HG03521 (cell line): ENCODE results near the gene NRAP.

Experiments used
- ATAC-seq: cut with Tn5 transposase; IDR thresholded peaks from one replicate; pipeline ENCODE4 v1.9.1; 2021; ENCODE audit warnings: mild to moderate bottlenecking, moderate library complexity; ENCODE audit not compliant: unreplicated experiment

The NRAP gene

GRCh38 chr10:113643183-113643582 is 20.7 kb downstream of the NRAP start:
- no peak for ATAC-seq

GRCh38 chr10:113641702-113642101 is 22.1 kb downstream of the NRAP start:
- no peak for ATAC-seq

GRCh38 chr10:113639966-113640365 is 23.9 kb downstream of the NRAP start:
- ATAC-seq: no peak

GRCh38 chr10:113631684-113632367 is 32.0 kb downstream of the NRAP start:
- ATAC-seq: no peak

- no peak for ATAC-seq
Measured at GRCh38 chr10:113630929-113631533, 32.8 kb downstream of the NRAP start.

GRCh38 chr10:113628607-113629153 is 35.2 kb downstream of the NRAP start:
- no peak for ATAC-seq

GRCh38 chr10:113627836-113628235 is 36.0 kb downstream of the NRAP start:
- ATAC-seq: no peak

- no peak for ATAC-seq
Measured at GRCh38 chr10:113626809-113627355, 37.0 kb downstream of the NRAP start.

GRCh38 chr10:113625461-113626186 is 38.2 kb downstream of the NRAP start:
- no peak for ATAC-seq

- no peak for ATAC-seq
Measured at GRCh38 chr10:113622831-113623230, 41.0 kb downstream of the NRAP start.

GRCh38 chr10:113621799-113622198 is 42.0 kb downstream of the NRAP start:
- no peak for ATAC-seq

GRCh38 chr10:113620936-113621335 is 42.9 kb downstream of the NRAP start:
- ATAC-seq: no peak

- ATAC-seq: no peak
Measured at GRCh38 chr10:113620511-113620910, 43.3 kb downstream of the NRAP start.

- no peak for ATAC-seq
Measured at GRCh38 chr10:113619401-113619800, 44.4 kb downstream of the NRAP start.

- no peak for ATAC-seq
Measured at GRCh38 chr10:113618338-113618737, 45.5 kb downstream of the NRAP start.

- no peak for ATAC-seq
Measured at GRCh38 chr10:113617086-113617485, 46.8 kb downstream of the NRAP start.

- no peak for ATAC-seq
Measured at GRCh38 chr10:113616244-113617074, 47.4 kb downstream of the NRAP start.

- no peak for ATAC-seq
Measured at GRCh38 chr10:113613977-113614690, 49.7 kb downstream of the NRAP start.

GRCh38 chr10:113613427-113613826 is 50.4 kb downstream of the NRAP start:
- no peak for ATAC-seq

- no peak for ATAC-seq
Measured at GRCh38 chr10:113612154-113612553, 51.7 kb downstream of the NRAP start.
